HepG2 (cell line): Measurements from ENCODE around the gene SRRM4. TPM values are rescaled to one million over a fixed set of nuclear protein-coding genes. Genes with fewer than 3 reads are reported as not detected.

ENCODE experiments used
- ATAC-seq: fragments of 200-7000 bp; cut with Tn5 transposase; 3 replicates; pipeline ENCODE4 v1.9.1; 2020; ENCODE audit warnings: mild to moderate bottlenecking, moderate library complexity
- BruUV-seq: library from RNA; stranded (reverse); fragments of 400-500 nt; replicated peaks from 2 replicates; lab custom pipeline; 2021; lab: Mats Ljungman, UMichigan
- CTCF ChIA-PET: fragments of 300-600 bp; formaldehyde crosslinking; extraction: SDS; loops from one replicate; lab custom pipeline; 2021; ENCODE audit warnings: low total read pairs, inconsistent platforms, low intra/inter-chr PET ratio; lab: Yijun Ruan, JAX
- POLR2A ChIA-PET: fragments of 350-600 bp; sonication (Branson Sonifier 250); formaldehyde crosslinking; loops from one replicate; lab custom pipeline; 2020; ENCODE audit warnings: antibody characterized with exemption, inconsistent platforms; lab: Yijun Ruan, JAX
- DNase-seq: peaks from one replicate; pipeline ENCODE4 v3.0.0-alpha.2; 2015; ENCODE audit warnings: low spot score
- FAIRE-seq: peaks from 3 replicates; lab custom pipeline; 2011; peaks lifted over from hg19 to GRCh38; lab: Jason Lieb, UNC
- H2AFZ ChIP-seq: one replicate; pipeline ENCODE4 v1.6.1; 2011; ENCODE audit warnings: low read length, inconsistent platforms
- H3K27ac ChIP-seq: fragments of 300-600 bp; 3 replicates; pipeline ENCODE4 v1.8.0; 2011; ENCODE audit warnings: mixed run types, mild to moderate bottlenecking, mixed read lengths, low read length, inconsistent platforms; ENCODE audit not compliant: insufficient read depth; ENCODE audit errors: extremely low read length
- H3K27me3 ChIP-seq, 2 experiments: fragments of 200-600 bp in 1 of 2; 2 replicates in 1 of 2; 3 replicates in 1 of 2; pipeline versions ENCODE4 v1.6.0 to v1.8.0; 2011; ENCODE audit warnings: low read length in 2 of 2, mild to moderate bottlenecking in 2 of 2, moderate library complexity in 2 of 2, inconsistent platforms in 1 of 2; ENCODE audit not compliant: insufficient read depth in 2 of 2, control insufficient read depth in 1 of 2
- H3K36me3 ChIP-seq, 2 experiments: fragments of 200-600 bp in 1 of 2; replicated peaks in 1 of 2; 2 replicates in 1 of 2; 3 replicates in 1 of 2; pipeline versions ENCODE4 v1.5.1 to v1.8.0; 2011; ENCODE audit warnings: low read length in 2 of 2, inconsistent platforms in 1 of 2; ENCODE audit not compliant: insufficient read depth in 2 of 2, control insufficient read depth in 1 of 2
- H3K4me1 ChIP-seq: 2 replicates; pipeline ENCODE4 v1.5.1; 2012; ENCODE audit warnings: low read length, inconsistent platforms; ENCODE audit not compliant: insufficient read depth
- H3K4me2 ChIP-seq: 2 replicates; pipeline ENCODE4 v1.6.0; 2011; ENCODE audit warnings: low read depth, low read length, inconsistent platforms
- H3K4me3 ChIP-seq, 3 experiments: fragments of 200-600 bp in 1 of 3; sonication (generic), shearing (Covaris generic) in 1 of 3; replicated peaks in 1 of 3; 2 replicates each; pipeline ENCODE4 v1.5.1; 2011 to 2016; ENCODE audit warnings: low read length in 3 of 3, inconsistent platforms in 2 of 3, low read depth in 2 of 3, mild to moderate bottlenecking in 2 of 3, control low read depth in 1 of 3, mixed read lengths in 1 of 3; ENCODE audit not compliant: insufficient read depth in 1 of 3
- H3K79me2 ChIP-seq: one replicate; pipeline ENCODE4 v1.6.1; 2011; ENCODE audit warnings: low read length, inconsistent platforms; ENCODE audit not compliant: insufficient read depth
- H3K9ac ChIP-seq: 2 replicates; pipeline ENCODE4 v1.6.0; 2011; ENCODE audit warnings: mild to moderate bottlenecking, low read depth, low read length, inconsistent platforms; ENCODE audit not compliant: insufficient read depth
- H3K9me3 ChIP-seq: 2 replicates; pipeline ENCODE4 v1.5.1; 2012; ENCODE audit warnings: mild to moderate bottlenecking, low read length
- H4K20me1 ChIP-seq: 2 replicates; pipeline ENCODE4 v1.6.0; 2011; ENCODE audit warnings: inconsistent platforms, mild to moderate bottlenecking, low read length, moderate library complexity; ENCODE audit not compliant: insufficient read depth
- ATF1 ChIP-seq: IDR thresholded peaks from 2 replicates; pipeline ENCODE4 v1.6.1; 2016; ENCODE audit warnings: mild to moderate bottlenecking, control low read depth
- ETS1 ChIP-seq: sonication (generic); formaldehyde crosslinking; IDR thresholded peaks from 2 replicates; pipeline ENCODE4 v1.4.0; 2020; ENCODE audit warnings: missing genetic modification reagents
- HINFP ChIP-seq: sonication (generic); formaldehyde crosslinking; IDR thresholded peaks from 2 replicates; pipeline ENCODE4 v1.4.0; 2020; ENCODE audit warnings: low read depth, mild to moderate bottlenecking, missing genetic modification reagents
- KAT7 ChIP-seq: IDR thresholded peaks from 2 replicates; pipeline ENCODE4 v1.6.1; 2018; ENCODE audit warnings: borderline replicate concordance, missing compliant biosample characterization
- NFATC3 ChIP-seq: sonication (generic); formaldehyde crosslinking; IDR thresholded peaks from 2 replicates; pipeline ENCODE4 v1.5.1; 2020; ENCODE audit warnings: mild to moderate bottlenecking, missing genetic modification reagents
- NFE2L2 ChIP-seq: fragments of 150-350 bp; IDR thresholded peaks from 2 replicates; pipeline ENCODE4 v1.6.1; 2014; ENCODE audit warnings: low read length
- TEAD3 ChIP-seq: optimal IDR thresholded peaks from 2 replicates; pipeline ENCODE3; 2016; ENCODE audit warnings: borderline replicate concordance
- TGIF2 ChIP-seq: IDR thresholded peaks from 2 replicates; pipeline ENCODE4 v1.6.1; 2016; ENCODE audit warnings: control low read depth, missing compliant biosample characterization
- ZFP91 ChIP-seq: sonication (generic); formaldehyde crosslinking; IDR thresholded peaks from 2 replicates; pipeline ENCODE4 v1.9.0; 2022; ENCODE audit warnings: missing genetic modification reagents, mild to moderate bottlenecking, borderline replicate concordance
- ZFY ChIP-seq: sonication (generic); formaldehyde crosslinking; IDR thresholded peaks from 2 replicates; pipeline ENCODE4 v1.4.0; 2020; ENCODE audit warnings: missing genetic modification reagents
- ZGPAT ChIP-seq: IDR thresholded peaks from 2 replicates; pipeline ENCODE4 v1.6.1; 2016; ENCODE audit warnings: mild to moderate bottlenecking
- ZKSCAN5 ChIP-seq: sonication (generic); formaldehyde crosslinking; IDR thresholded peaks from 2 replicates; pipeline ENCODE4 v1.5.1; 2020; ENCODE audit warnings: mild to moderate bottlenecking, missing genetic modification reagents
- ZNF274 ChIP-seq: sonication (generic); formaldehyde crosslinking; IDR thresholded peaks from 2 replicates; pipeline ENCODE4 v1.5.1; 2020; ENCODE audit warnings: mild to moderate bottlenecking, missing genetic modification reagents
- ZNF329 ChIP-seq: sonication (generic); formaldehyde crosslinking; IDR thresholded peaks from 2 replicates; pipeline ENCODE4 v1.9.0; 2021; ENCODE audit warnings: low read depth, mild to moderate bottlenecking, missing genetic modification reagents
- ZNF770 ChIP-seq: sonication (generic); formaldehyde crosslinking; IDR thresholded peaks from 2 replicates; pipeline ENCODE4 v1.5.0; 2020; ENCODE audit warnings: mild to moderate bottlenecking, missing genetic modification reagents
- ZNF780A ChIP-seq: sonication (generic); formaldehyde crosslinking; IDR thresholded peaks from 2 replicates; pipeline ENCODE4 v1.8.0; 2022; ENCODE audit warnings: mild to moderate bottlenecking, missing genetic modification reagents, moderate library complexity
- ZSCAN5A ChIP-seq: sonication (generic); formaldehyde crosslinking; IDR thresholded peaks from 2 replicates; pipeline ENCODE4 v1.8.0; 2022; ENCODE audit warnings: mild to moderate bottlenecking, missing genetic modification reagents, borderline replicate concordance
- WGBS: methylation state at CpG from one replicate; pipeline ENCODE4 v1.1.6; 2017; ENCODE audit warnings: low lambda C conversion rate; 5-methylcytosine and 5-hydroxymethylcytosine counted together
- in situ Hi-C: cut with HindIII; loops from 2 replicates; pipeline ENCODE4 v1.10.0; 2017; ENCODE audit warnings: low pct_unique_long_range_greater_than_20kb; ENCODE audit not compliant: extremely low pct_ligation_motif_present
- intact Hi-C: fragments of 100-400 bp; cut with micrococcal nuclease; formaldehyde crosslinking; loops from one replicate; pipeline ENCODE4 v1.10.0; 2022; ENCODE audit not compliant: unreplicated experiment
- polyA plus RNA-seq, 8 experiments: library from polyadenylated mRNA; depleted of rRNA in 3 of 8; stranded (reverse) in 7 of 8; unstranded in 1 of 8; fragments of >200 nt; fragmentation: Illumina TruSeq in 4 of 8; extraction: Trizol in 4 of 8; gene quantifications; 2 replicates each; pipeline versions ENCODE4 v1.2.1 to v1.2.3, GENCODE V29; 2011 to 2016; ENCODE audit warnings: low read depth in 4 of 8, missing spikeins in 1 of 8, mixed read lengths in 1 of 8; ENCODE audit not compliant: insufficient read depth in 1 of 8
- total RNA-seq, 5 experiments: library from RNA; depleted of rRNA; stranded (reverse); fragments of >200 nt; fragmentation: Illumina TruSeq; extraction: Trizol; gene quantifications; 2 replicates each; pipeline ENCODE4 v1.2.3, GENCODE V29; 2016; ENCODE audit warnings: low read depth in 1 of 5

SRRM4 gene
- total and polyA plus RNA-seq, 2 of the 13 experiments (the other 11 are each of a cell fraction or from before 2014, with no cell fraction given): not detected

GRCh38 chr12:119011231-119011630, 29.9 kb downstream of the SRRM4 start:
- no peaks in the 10 kb centered on the region for H3K79me2 ChIP-seq
- in situ Hi-C loops (loop anchor here (25.0 kb wide), 1 partner anchor 401 kb away; no protein-coding TSS in a partner anchor), intact Hi-C loops (no loop called here)
- WGBS: 0% methylated on average over 2 of the region's 2 CpGs
- CTCF ChIA-PET: no interaction called here
- ATAC-seq (no peak), DNase-seq (no peak), FAIRE-seq (no peak)
- POLR2A ChIA-PET: no interaction called here
- H3K27ac ChIP-seq: no peak overlapping the region
- H3K4me2 ChIP-seq: no peak overlapping the region
- no peak overlapping the region for H3K4me3 ChIP-seq
- BruUV-seq: no TSS peak
- H4K20me1 ChIP-seq: no peaks in the 10 kb centered on the region
- H3K4me1 ChIP-seq: no peaks in the 10 kb centered on the region
- H3K9ac ChIP-seq: no peak overlapping the region
- no peaks in the 10 kb centered on the region for H3K36me3 ChIP-seq
- no peaks in the 10 kb centered on the region for H3K9me3 ChIP-seq
- no peaks in the 10 kb centered on the region for H3K27me3 ChIP-seq
- H2AFZ ChIP-seq: no peak overlapping the region
- no peak for TF ChIP-seq ZGPAT (CRISPR knock-in tag)
- no peak for TF ChIP-seq ZSCAN5A
- TF ChIP-seq TEAD3 (CRISPR knock-in tag): no peak
- TF ChIP-seq ATF1 (CRISPR knock-in tag): no peak
- no peak for TF ChIP-seq KAT7
- no peak for TF ChIP-seq ZNF770 (CRISPR knock-in tag)
- TF ChIP-seq NFATC3 (CRISPR knock-in tag): no peak
- no peak for TF ChIP-seq ETS1
- no peak for TF ChIP-seq ZFP91
- no peak for TF ChIP-seq HINFP
- no peak for TF ChIP-seq TGIF2 (CRISPR knock-in tag)
- no peak for TF ChIP-seq ZFY (CRISPR knock-in tag)
- no peak for TF ChIP-seq ZNF780A
- no peak for TF ChIP-seq ZNF274 (CRISPR knock-in tag)
- no peak for TF ChIP-seq ZNF329 (CRISPR knock-in tag)
- no peak for TF ChIP-seq NFE2L2
- TF ChIP-seq ZKSCAN5 (CRISPR knock-in tag): no peak
